Measurements from ENCODE around the gene RRM2. TPM values are rescaled to one million over a fixed set of nuclear protein-coding genes. Genes with fewer than 3 reads are reported as not detected.

The RRM2 gene
- total RNA-seq, 1 donor from 2014 or later, result 11.9 TPM

- H3K27me3 ChIP-seq (ENCODE audit: insufficient read depth, low read length), result no peaks in the 10 kb centered on the region
- H2AFZ ChIP-seq (ENCODE audit: low read depth, low read length), result no peak overlapping the region
- peak overlapping the region; percentile 80 for H3K4me2 ChIP-seq (ENCODE audit: low read length)
- TF ChIP-seq EZH2 (IDR thresholded peaks at IDR 0.05; ENCODE audit: insufficient read depth, low read length) (no peak), CTCF (IDR thresholded peaks at IDR 0.05; ENCODE audit: insufficient read depth, low read depth, low read length) (no peak)
- H3K9me3 ChIP-seq (ENCODE audit: insufficient read depth, low read depth, low read length), result no peaks in the 10 kb centered on the region
- H3K9ac ChIP-seq (ENCODE audit: low read length), result no peak overlapping the region
- no peak overlapping the region for H3K27ac Mint-ChIP-seq (ENCODE audit: unreplicated experiment)
- H4K20me1 ChIP-seq (ENCODE audit: insufficient read depth, low read length), result no peaks in the 10 kb centered on the region
- peaks cover 3% of the 10 kb centered on the region for H3K4me1 Mint-ChIP-seq (ENCODE audit: low read depth, unreplicated experiment)
- H3K36me3 ChIP-seq (ENCODE audit: insufficient read depth, low read length), result no peaks in the 10 kb centered on the region
- peak overlapping the region; percentile 71 for H3K27ac ChIP-seq (ENCODE audit: low read depth, low read length)
- FAIRE-seq, result no peak
- peaks cover 25% of the 10 kb centered on the region for H3K27me3 Mint-ChIP-seq (ENCODE audit: low read depth, unreplicated experiment)
- H3K4me3 Mint-ChIP-seq (ENCODE audit: unreplicated experiment), result no peak overlapping the region
- H3K9me3 Mint-ChIP-seq (ENCODE audit: unreplicated experiment), result no peaks in the 10 kb centered on the region
- no peaks in the 10 kb centered on the region for H3K36me3 Mint-ChIP-seq (ENCODE audit: low read depth, unreplicated experiment)
- H3K79me2 ChIP-seq (ENCODE audit: insufficient read depth, low read length), result no peaks in the 10 kb centered on the region
- H3K4me1 ChIP-seq (ENCODE audit: insufficient read depth, low read length), result peaks cover 30% of the 10 kb centered on the region
- no peak overlapping the region for H3K4me3 ChIP-seq (ENCODE audit: insufficient read depth, low read depth, low read length)
- DNase-seq (ENCODE audit: low read depth), result no peak
These were observed 40.3 kb downstream of the RRM2 start for GRCh38 chr2:10162586-10163497.

GRCh38 chr2:10163498-10164486 is 41.3 kb downstream of the RRM2 start:
- Histone ChIP-seq H3K79me2 (ENCODE audit: insufficient read depth, low read length) (no peaks in the 10 kb centered on the region), H3K9me3 (ENCODE audit: insufficient read depth, low read depth, low read length) (no peaks in the 10 kb centered on the region), H3K4me1 (ENCODE audit: insufficient read depth, low read length) (peaks cover 30% of the 10 kb centered on the region), H4K20me1 (ENCODE audit: insufficient read depth, low read length) (no peaks in the 10 kb centered on the region), H3K4me3 (ENCODE audit: insufficient read depth, low read depth, low read length) (no peak overlapping the region), H2AFZ (ENCODE audit: low read depth, low read length) (no peak overlapping the region), H3K36me3 (ENCODE audit: insufficient read depth, low read length) (no peaks in the 10 kb centered on the region), H3K27me3 (ENCODE audit: insufficient read depth, low read length) (no peaks in the 10 kb centered on the region), H3K9ac (ENCODE audit: low read length) (no peak overlapping the region), H3K27ac (ENCODE audit: low read depth, low read length) (peak overlapping the region; percentile 19), H3K4me2 (ENCODE audit: low read length) (peak overlapping the region; percentile 28)
- peak; percentile 28 for DNase-seq (ENCODE audit: low read depth)
- Mint-ChIP-seq H3K36me3 (ENCODE audit: low read depth, unreplicated experiment) (no peaks in the 10 kb centered on the region), H3K27ac (ENCODE audit: unreplicated experiment) (no peak overlapping the region), H3K4me1 (ENCODE audit: low read depth, unreplicated experiment) (peaks cover 9% of the 10 kb centered on the region), H3K27me3 (ENCODE audit: low read depth, unreplicated experiment) (peaks cover 28% of the 10 kb centered on the region), H3K4me3 (ENCODE audit: unreplicated experiment) (no peak overlapping the region), H3K9me3 (ENCODE audit: unreplicated experiment) (no peaks in the 10 kb centered on the region)
- FAIRE-seq, result peak; percentile 72
- TF ChIP-seq CTCF (IDR thresholded peaks at IDR 0.05; ENCODE audit: insufficient read depth, low read depth, low read length), result no peak
- TF ChIP-seq EZH2 (IDR thresholded peaks at IDR 0.05; ENCODE audit: insufficient read depth, low read length), result no peak

All from astrocyte (in vitro differentiated cells and primary cell).